Measurements from ENCODE around the gene TMEM132E.

GRCh38 chr17:34533806-34534527 lies 45.4 kb upstream of the TMEM132E start:
- TF ChIP-seq POLR2A (IDR thresholded peaks at IDR 0.05) (no peak), CTCF (IDR thresholded peaks at IDR 0.05) (no peak)
